ENCODE results near the gene MAPK8IP2.

- TF ChIP-seq, protein P1, sequence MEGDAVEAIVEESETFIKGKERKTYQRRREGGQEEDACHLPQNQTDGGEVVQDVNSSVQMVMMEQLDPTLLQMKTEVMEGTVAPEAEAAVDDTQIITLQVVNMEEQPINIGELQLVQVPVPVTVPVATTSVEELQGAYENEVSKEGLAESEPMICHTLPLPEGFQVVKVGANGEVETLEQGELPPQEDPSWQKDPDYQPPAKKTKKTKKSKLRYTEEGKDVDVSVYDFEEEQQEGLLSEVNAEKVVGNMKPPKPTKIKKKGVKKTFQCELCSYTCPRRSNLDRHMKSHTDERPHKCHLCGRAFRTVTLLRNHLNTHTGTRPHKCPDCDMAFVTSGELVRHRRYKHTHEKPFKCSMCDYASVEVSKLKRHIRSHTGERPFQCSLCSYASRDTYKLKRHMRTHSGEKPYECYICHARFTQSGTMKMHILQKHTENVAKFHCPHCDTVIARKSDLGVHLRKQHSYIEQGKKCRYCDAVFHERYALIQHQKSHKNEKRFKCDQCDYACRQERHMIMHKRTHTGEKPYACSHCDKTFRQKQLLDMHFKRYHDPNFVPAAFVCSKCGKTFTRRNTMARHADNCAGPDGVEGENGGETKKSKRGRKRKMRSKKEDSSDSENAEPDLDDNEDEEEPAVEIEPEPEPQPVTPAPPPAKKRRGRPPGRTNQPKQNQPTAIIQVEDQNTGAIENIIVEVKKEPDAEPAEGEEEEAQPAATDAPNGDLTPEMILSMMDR (IDR thresholded peaks at IDR 0.05), result no peak
- no peak for TF ChIP-seq POLR2AphosphoS5 (IDR thresholded peaks at IDR 0.05)
- no peak for TF ChIP-seq POLR2A (IDR thresholded peaks at IDR 0.05)
Observed at GRCh38 chr22:50551160-50551752, 49.3 kb upstream of the MAPK8IP2 start.
